GM19455 (cell line): ENCODE data around the gene TMEM259.

ENCODE experiments used
- ATAC-seq: cut with Tn5 transposase; IDR thresholded peaks from one replicate; pipeline ENCODE4 v1.9.1; 2021; ENCODE audit not compliant: unreplicated experiment

The TMEM259 gene

GRCh38 chr19:1004803-1005664 is 15.9 kb downstream of the TMEM259 start:
- ATAC-seq = no peak

- no peak for ATAC-seq
These were observed 16.6 kb downstream of the TMEM259 start for GRCh38 chr19:1004204-1004802.

- no peak for ATAC-seq
These were observed 17.6 kb downstream of the TMEM259 start for GRCh38 chr19:1003283-1003682.

- no peak for ATAC-seq
These were observed 18.3 kb downstream of the TMEM259 start for GRCh38 chr19:1002600-1002999.

GRCh38 chr19:1001538-1002166 is 19.3 kb downstream of the TMEM259 start:
- no peak for ATAC-seq

GRCh38 chr19:1000591-1001537 is 20.1 kb downstream of the TMEM259 start:
- ATAC-seq = no peak

- no peak for ATAC-seq
These were observed 20.8 kb downstream of the TMEM259 start, which contains the start of gene GRIN3B for GRCh38 chr19:1000095-1000494. Gene GRIN3B (plus strand): TSS chr19:1000419. CDS start chr19:1000438, 19 bp downstream.

- no peak for ATAC-seq
These were observed 21.6 kb downstream of the TMEM259 start for GRCh38 chr19:999379-999719.

GRCh38 chr19:998064-998463 is 22.9 kb downstream of the TMEM259 start:
- ATAC-seq = no peak

- ATAC-seq = no peak
These were observed 24.7 kb downstream of the TMEM259 start for GRCh38 chr19:996051-996838.

GRCh38 chr19:995051-995827 is 25.7 kb downstream of the TMEM259 start:
- ATAC-seq = no peak

- no peak for ATAC-seq
These were observed 26.4 kb downstream of the TMEM259 start for GRCh38 chr19:994516-994915.

- no peak for ATAC-seq
These were observed 27.0 kb downstream of the TMEM259 start for GRCh38 chr19:993831-994393.

GRCh38 chr19:993361-993830 is 27.5 kb downstream of the TMEM259 start:
- ATAC-seq = no peak

GRCh38 chr19:992670-993055 is 28.3 kb downstream of the TMEM259 start:
- no peak for ATAC-seq

- ATAC-seq = no peak
These were observed 28.8 kb downstream of the TMEM259 start for GRCh38 chr19:991932-992669.

- ATAC-seq = no peak
These were observed 29.6 kb downstream of the TMEM259 start for GRCh38 chr19:991174-991931.

- ATAC-seq = no peak
These were observed 30.2 kb downstream of the TMEM259 start for GRCh38 chr19:990746-991145.
